Smooth muscle cell (in vitro differentiated cells): ENCODE results near the gene NAV2. TPM values are rescaled to one million over a fixed set of nuclear protein-coding genes. Genes with fewer than 3 reads are reported as not detected.

Experiments
- DNase-seq: peaks from one replicate; lab custom pipeline; 2025; ENCODE audit not compliant: unreplicated experiment; lab: John Stamatoyannopoulos, UW
- H2AFZ ChIP-seq: fragments of 200-600 bp; sonication (generic); 2 replicates; pipeline ENCODE4 v1.6.0; 2016; ENCODE audit warnings: antibody characterized with exemption, low read depth, mild to moderate bottlenecking
- H3F3A ChIP-seq: fragments of 200-600 bp; sonication (generic); 2 replicates; pipeline ENCODE4 v1.6.0; 2017; ENCODE audit warnings: antibody characterized with exemption, low read depth
- H3K27ac ChIP-seq: fragments of 200-600 bp; sonication (generic); 2 replicates; pipeline ENCODE4 v1.5.1; 2016; ENCODE audit warnings: low read depth, mild to moderate bottlenecking
- H3K27me3 ChIP-seq: fragments of 200-600 bp; sonication (generic); 2 replicates; pipeline ENCODE4 v1.6.1; 2016; ENCODE audit warnings: low read depth, mild to moderate bottlenecking
- H3K36me3 ChIP-seq: fragments of 200-600 bp; sonication (generic); 2 replicates; pipeline ENCODE4 v1.5.1; 2016; ENCODE audit warnings: low read depth
- H3K4me1 ChIP-seq: fragments of 200-600 bp; sonication (generic); 2 replicates; pipeline ENCODE4 v1.5.1; 2016; ENCODE audit warnings: low read depth
- H3K4me2 ChIP-seq: fragments of 200-600 bp; sonication (generic); 2 replicates; pipeline ENCODE4 v1.6.0; 2016; ENCODE audit warnings: mild to moderate bottlenecking
- H3K4me3 ChIP-seq: fragments of 200-600 bp; sonication (generic); 2 replicates; pipeline ENCODE4 v1.5.1; 2016; ENCODE audit warnings: mild to moderate bottlenecking
- H3K79me2 ChIP-seq: fragments of 200-600 bp; sonication (generic); 2 replicates; pipeline ENCODE4 v1.6.0; 2016; ENCODE audit warnings: low read depth, mild to moderate bottlenecking
- H3K9ac ChIP-seq: fragments of 200-600 bp; sonication (generic); 2 replicates; pipeline ENCODE4 v1.6.0; 2016; ENCODE audit warnings: low read depth
- H3K9me3 ChIP-seq: fragments of 200-600 bp; sonication (generic); replicated peaks from 2 replicates; pipeline ENCODE4 v1.5.1; 2016; ENCODE audit warnings: low read depth
- H4K20me1 ChIP-seq: fragments of 200-600 bp; sonication (generic); 2 replicates; pipeline ENCODE4 v1.6.0; 2016; ENCODE audit warnings: low read depth
- CTCF ChIP-seq: fragments of 200-600 bp; sonication (generic); IDR thresholded peaks from 2 replicates; pipeline ENCODE4 v1.5.1; 2017; ENCODE audit warnings: borderline replicate concordance, mild to moderate bottlenecking, antibody characterized with exemption; ENCODE audit not compliant: insufficient read depth, poor library complexity, severe bottlenecking
- WGBS: methylation state at CpG from one replicate; pipeline ENCODE4 v1.1.7; 2016; ENCODE audit warnings: low lambda C conversion rate; 5-methylcytosine and 5-hydroxymethylcytosine counted together
- polyA plus RNA-seq: library from polyadenylated mRNA; unstranded; fragments of >200 nt; fragmentation: Nextera tagmentation; extraction: Ambion mirVana; gene quantifications from 2 replicates; pipeline ENCODE4 v1.2.1, GENCODE V29; 2016
- total RNA-seq: library from RNA; depleted of rRNA; stranded (reverse); fragments of >200 nt; gene quantifications from 2 replicates; pipeline ENCODE4 v1.2.3, GENCODE V29; 2014

Gene NAV2
- total and polyA plus RNA-seq, 2 experiments from 2014 or later, result 14.1 to 67.5 TPM

- Histone ChIP-seq H3K4me2 (no peak overlapping the region), H4K20me1 (no peaks in the 10 kb centered on the region), H3F3A (peaks cover 3% of the 10 kb centered on the region), H3K9ac (no peak overlapping the region), H3K27ac (no peak overlapping the region), H3K4me3 (no peak overlapping the region), H3K9me3 (no peaks in the 10 kb centered on the region), H3K27me3 (no peaks in the 10 kb centered on the region), H3K79me2 (no peaks in the 10 kb centered on the region), H2AFZ (no peak overlapping the region), H3K36me3 (no peaks in the 10 kb centered on the region), H3K4me1 (peaks cover 20% of the 10 kb centered on the region)
- 94% methylated on average over 2 of the region's 2 CpGs for WGBS
- no peak for DNase-seq
- TF ChIP-seq CTCF, result no peak
Observed at GRCh38 chr11:19869466-19869865, 156.8 kb downstream of the NAV2 start.

GRCh38 chr11:19869946-19870589 is 157.4 kb downstream of the NAV2 start:
- WGBS, result 57% methylated on average over 9 of the region's 9 CpGs
- no peaks in the 10 kb centered on the region for H3K27me3 ChIP-seq
- H4K20me1 ChIP-seq, result no peaks in the 10 kb centered on the region
- H3K4me3 ChIP-seq, result no peak overlapping the region
- peaks cover 16% of the 10 kb centered on the region for H3K4me1 ChIP-seq
- H3K79me2 ChIP-seq, result no peaks in the 10 kb centered on the region
- no peaks in the 10 kb centered on the region for H3K36me3 ChIP-seq
- no peak overlapping the region for H3K9ac ChIP-seq
- H3F3A ChIP-seq, result peaks cover 3% of the 10 kb centered on the region
- no peak overlapping the region for H3K27ac ChIP-seq
- H2AFZ ChIP-seq, result no peak overlapping the region
- no peak for DNase-seq
- H3K9me3 ChIP-seq, result no peaks in the 10 kb centered on the region
- no peak overlapping the region for H3K4me2 ChIP-seq
- TF ChIP-seq CTCF, result no peak

- Histone ChIP-seq H3K9ac (no peak overlapping the region), H3K9me3 (no peaks in the 10 kb centered on the region), H3K4me1 (peaks cover 12% of the 10 kb centered on the region), H3F3A (peaks cover 3% of the 10 kb centered on the region), H3K27ac (no peak overlapping the region), H3K4me2 (no peak overlapping the region), H3K27me3 (no peaks in the 10 kb centered on the region), H3K36me3 (no peaks in the 10 kb centered on the region), H2AFZ (no peak overlapping the region), H3K79me2 (no peaks in the 10 kb centered on the region), H4K20me1 (no peaks in the 10 kb centered on the region), H3K4me3 (no peak overlapping the region)
- no peak for TF ChIP-seq CTCF
- 84% methylated on average over 8 of the region's 8 CpGs for WGBS
- DNase-seq, result no peak
Observed at GRCh38 chr11:19871531-19871930, 158.9 kb downstream of the NAV2 start.
